AG04450 (cell line): Measurements from ENCODE around the gene LIPG. TPM values are rescaled to one million over a fixed set of nuclear protein-coding genes. Genes with fewer than 3 reads are reported as not detected.

ENCODE experiments used
- CTCF ChIA-PET: fragments of 300-600, 350-600 bp; formaldehyde crosslinking; extraction: SDS; loops from one replicate; lab custom pipeline; 2022; ENCODE audit warnings: antibody characterized with exemption, inconsistent platforms; lab: Charles Lee
- POLR2A ChIA-PET: fragments of 350-600 bp; formaldehyde crosslinking; extraction: SDS; loops from one replicate; lab custom pipeline; 2021; ENCODE audit warnings: antibody characterized with exemption, inconsistent platforms; lab: Yijun Ruan, JAX
- DNase-seq: peaks from one replicate; pipeline ENCODE4 v3.0.0-alpha.2; 2011; ENCODE audit warnings: low read depth, low spot score
- H3K27ac ChIP-seq: one replicate; pipeline ENCODE4 v1.5.1; 2012; ENCODE audit warnings: low read depth, low read length, control low read depth
- H3K27me3 ChIP-seq: one replicate; pipeline ENCODE4 v1.6.0; 2012; ENCODE audit warnings: low read length; ENCODE audit not compliant: control insufficient read depth, insufficient read depth
- H3K4me3 ChIP-seq: 2 replicates; pipeline ENCODE4 v1.5.1; 2011; ENCODE audit warnings: mild to moderate bottlenecking, low read depth, low read length, control low read depth
- H3K9me3 ChIP-seq: 2 replicates; pipeline ENCODE4 v1.5.1; 2012; ENCODE audit warnings: low read length; ENCODE audit not compliant: control insufficient read depth, insufficient read depth
- polyA plus RNA-seq: library from polyadenylated mRNA; depleted of rRNA; stranded (reverse); fragments of >200 nt; gene quantifications from 2 replicates; pipeline ENCODE4 v1.2.3, GENCODE V29; 2011
- TF ChIP-seq, protein P1 (sequence below): IDR thresholded peaks from 2 replicates; pipeline ENCODE4 v1.5.1; 2011; ENCODE audit warnings: low read depth, low read length, control low read depth, inconsistent platforms

The LIPG gene
- polyA plus RNA-seq, 1 experiment, result 0.19 TPM

GRCh38 chr18:49597157-49597931 is 35.5 kb downstream of the LIPG start:
- Histone ChIP-seq H3K27me3 (peaks cover 17% of the 10 kb centered on the region), H3K27ac (no peak overlapping the region), H3K4me3 (no peak overlapping the region), H3K9me3 (no peaks in the 10 kb centered on the region)
- no peak for DNase-seq
- TF ChIP-seq, protein P1, sequence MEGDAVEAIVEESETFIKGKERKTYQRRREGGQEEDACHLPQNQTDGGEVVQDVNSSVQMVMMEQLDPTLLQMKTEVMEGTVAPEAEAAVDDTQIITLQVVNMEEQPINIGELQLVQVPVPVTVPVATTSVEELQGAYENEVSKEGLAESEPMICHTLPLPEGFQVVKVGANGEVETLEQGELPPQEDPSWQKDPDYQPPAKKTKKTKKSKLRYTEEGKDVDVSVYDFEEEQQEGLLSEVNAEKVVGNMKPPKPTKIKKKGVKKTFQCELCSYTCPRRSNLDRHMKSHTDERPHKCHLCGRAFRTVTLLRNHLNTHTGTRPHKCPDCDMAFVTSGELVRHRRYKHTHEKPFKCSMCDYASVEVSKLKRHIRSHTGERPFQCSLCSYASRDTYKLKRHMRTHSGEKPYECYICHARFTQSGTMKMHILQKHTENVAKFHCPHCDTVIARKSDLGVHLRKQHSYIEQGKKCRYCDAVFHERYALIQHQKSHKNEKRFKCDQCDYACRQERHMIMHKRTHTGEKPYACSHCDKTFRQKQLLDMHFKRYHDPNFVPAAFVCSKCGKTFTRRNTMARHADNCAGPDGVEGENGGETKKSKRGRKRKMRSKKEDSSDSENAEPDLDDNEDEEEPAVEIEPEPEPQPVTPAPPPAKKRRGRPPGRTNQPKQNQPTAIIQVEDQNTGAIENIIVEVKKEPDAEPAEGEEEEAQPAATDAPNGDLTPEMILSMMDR, result no peak
- ChIA-PET POLR2A (no interaction called here), CTCF (no interaction called here)

- POLR2A ChIA-PET, result no interaction called here
- no peak overlapping the region for H3K27ac ChIP-seq
- CTCF ChIA-PET, result no interaction called here
- H3K27me3 ChIP-seq, result peaks cover 29% of the 10 kb centered on the region
- H3K4me3 ChIP-seq, result no peak overlapping the region
- H3K9me3 ChIP-seq, result no peaks in the 10 kb centered on the region
- DNase-seq, result no peak
- TF ChIP-seq, protein P1, result no peak
Measured at GRCh38 chr18:49601211-49601610, 39.4 kb downstream of the LIPG start.

GRCh38 chr18:49608366-49609255 is 46.8 kb downstream of the LIPG start:
- Histone ChIP-seq H3K4me3 (no peak overlapping the region), H3K9me3 (no peaks in the 10 kb centered on the region), H3K27ac (no peak overlapping the region), H3K27me3 (peaks cover 14% of the 10 kb centered on the region)
- ChIA-PET CTCF (interaction anchor here (1.0 kb wide), 1 partner anchor 176 kb away, joined by 4 read pairs; no protein-coding TSS in a partner anchor), POLR2A (no interaction called here)
- TF ChIP-seq, protein P1, result no peak
- no peak for DNase-seq

GRCh38 chr18:49609256-49610021 is 47.6 kb downstream of the LIPG start:
- CTCF ChIA-PET, result interaction anchor here (1.0 kb wide), 1 partner anchor 175 kb away, joined by 4 read pairs; no protein-coding TSS in a partner anchor
- no peaks in the 10 kb centered on the region for H3K9me3 ChIP-seq
- H3K27me3 ChIP-seq, result peaks cover 18% of the 10 kb centered on the region
- H3K27ac ChIP-seq, result no peak overlapping the region
- no peak overlapping the region for H3K4me3 ChIP-seq
- TF ChIP-seq, protein P1, result no peak
- POLR2A ChIA-PET, result no interaction called here
- no peak for DNase-seq
